Breast epithelium (tissue), 3 donors: ENCODE results near the gene ESYT2.

ENCODE experiments used
- CTCF ChIP-seq, 3 donors: fragments of 450-650 bp; IDR thresholded peaks; one replicate each; pipeline ENCODE4 v1.5.1; 2016 to 2017; ENCODE audit warnings: antibody characterized with exemption in 3 of 3, mild to moderate bottlenecking in 3 of 3, moderate library complexity in 3 of 3
- POLR2A ChIP-seq: fragments of 450-650 bp; IDR thresholded peaks from one replicate; pipeline ENCODE4 v1.6.1; 2016; ENCODE audit warnings: antibody characterized with exemption, mild to moderate bottlenecking, moderate library complexity

- no peak for TF ChIP-seq POLR2A
- no peak for TF ChIP-seq CTCF (IDR thresholded peaks at IDR 0.05)
Observed at GRCh38 chr7:158740657-158741293, 88.5 kb downstream of the ESYT2 start.
